CD4-positive, alpha-beta T cell treated with Interleukin-4 for 4 hours (primary cell): ENCODE results near the gene DAB2.

ENCODE experiments used
- DNase-seq: peaks from one replicate; pipeline ENCODE4 v3.0.0-alpha.2; 2020

DAB2 gene

GRCh38 chr5:39447059-39447458, 22.3 kb upstream of the DAB2 start:
- no peak for DNase-seq

- no peak for DNase-seq
Observed at GRCh38 chr5:39446231-39446630, 21.5 kb upstream of the DAB2 start.

DNA sequence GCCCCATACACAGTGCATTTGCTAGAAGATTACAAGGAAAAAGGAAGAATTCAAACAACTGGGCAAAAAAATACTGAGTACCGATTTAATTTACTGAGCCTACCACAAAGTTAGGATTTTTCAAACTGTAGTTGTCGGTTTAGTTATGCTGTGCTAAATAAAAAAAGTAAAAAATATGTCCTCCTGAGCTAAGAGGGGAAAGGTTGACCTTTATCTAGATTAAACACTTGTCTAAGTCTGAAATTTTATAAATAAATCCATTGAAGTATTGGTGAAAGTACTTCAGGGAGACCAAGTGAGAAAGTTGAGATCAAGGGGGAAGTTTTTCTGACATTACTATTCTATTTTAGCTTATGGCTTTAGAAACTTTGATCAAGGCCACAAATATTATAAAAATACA, 19.1 kb upstream of the DAB2 start:
- no peak for DNase-seq

DNA sequence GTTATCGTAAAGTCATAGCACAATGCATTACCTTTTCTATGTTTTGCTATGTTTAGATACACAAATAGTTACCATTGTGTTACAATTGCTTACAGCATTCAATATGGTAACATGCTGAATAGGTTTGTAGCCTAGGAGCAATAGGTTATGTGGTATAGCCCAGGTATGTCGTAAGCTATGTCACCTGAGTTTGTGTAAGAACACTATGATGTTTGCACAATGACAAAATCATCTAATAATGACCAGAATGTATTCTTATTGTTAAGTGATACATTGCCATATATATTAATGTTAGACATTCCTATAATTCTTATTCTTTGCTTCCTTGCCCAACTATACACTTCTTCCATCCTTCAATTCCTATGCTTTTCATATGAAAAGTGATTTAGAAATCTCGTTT, 18.2 kb upstream of the DAB2 start:
- no peak for DNase-seq

GRCh38 chr5:39441838-39442237, 17.1 kb upstream of the DAB2 start:
- DNase-seq, result no peak

DNA sequence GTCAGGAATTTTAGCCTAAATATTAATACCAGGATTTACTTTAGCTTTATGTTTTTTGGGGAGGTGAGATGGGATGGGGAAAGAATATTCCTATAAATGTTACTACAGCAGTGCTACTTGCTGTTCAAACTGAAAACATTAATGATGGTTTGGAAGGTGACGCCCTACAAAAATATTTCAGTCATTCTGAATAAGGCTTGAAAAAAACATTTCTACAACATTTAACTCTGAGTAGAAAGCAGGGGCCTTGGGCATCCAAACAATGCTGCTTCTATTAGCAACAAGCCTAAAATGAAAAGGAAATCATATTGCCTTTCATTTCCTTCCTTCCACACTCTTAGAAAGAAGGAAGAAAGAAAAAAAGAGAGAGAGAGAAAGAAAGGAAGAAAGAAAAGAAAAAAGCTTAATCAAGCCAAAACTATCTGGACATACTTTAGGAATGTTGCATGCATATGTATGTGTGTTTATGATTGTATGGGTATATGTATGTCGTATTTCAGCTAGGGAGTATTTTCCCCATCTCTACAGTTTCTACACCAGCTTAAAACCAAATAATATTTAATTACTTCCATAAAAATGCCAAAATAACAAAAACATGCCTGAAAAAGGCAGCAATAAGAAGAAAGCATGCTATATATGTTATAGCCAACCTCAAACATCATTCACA, 16.3 kb upstream of the DAB2 start:
- DNase-seq, result no peak

DNA sequence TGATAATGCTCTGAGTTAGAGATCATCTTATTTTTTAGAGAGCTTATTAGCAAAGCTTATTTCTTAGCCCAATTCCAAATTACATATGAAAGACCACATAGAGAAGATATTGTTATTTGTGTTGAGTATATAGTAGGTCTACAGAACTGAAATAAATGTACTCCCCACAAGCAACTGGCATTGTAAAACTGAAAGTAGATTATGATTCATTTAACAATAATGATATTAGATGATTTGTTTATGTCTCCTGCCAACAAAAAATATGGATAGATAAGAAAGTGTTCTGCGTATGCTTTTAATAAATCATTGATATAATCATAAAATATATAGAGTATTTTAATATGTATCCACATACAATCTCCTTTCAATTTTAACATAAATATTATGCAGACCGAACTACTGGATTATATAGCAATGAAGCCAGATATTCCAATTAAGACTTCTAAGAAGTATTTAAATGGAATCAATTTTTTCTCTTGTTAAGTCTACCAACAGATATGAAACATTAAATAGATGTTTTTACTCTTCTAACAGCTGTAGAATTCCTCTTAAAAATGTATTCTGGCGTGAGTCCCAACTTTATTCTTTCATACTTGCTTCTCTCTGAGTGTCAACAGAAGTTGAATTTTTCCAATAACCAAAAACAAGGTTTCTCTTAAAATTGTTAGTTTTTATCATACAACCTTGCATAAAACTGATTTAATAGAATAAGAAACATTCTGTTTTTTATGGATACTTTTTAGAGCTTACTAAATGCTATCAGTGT, 15.6 kb upstream of the DAB2 start:
- no peak for DNase-seq

GRCh38 chr5:39439582-39440162, 14.9 kb upstream of the DAB2 start:
- no peak for DNase-seq

- DNase-seq, result no peak
Observed at GRCh38 chr5:39437467-39437866, 12.7 kb upstream of the DAB2 start.

GRCh38 chr5:39433848-39434247, 9.1 kb upstream of the DAB2 start:
- DNase-seq, result no peak

DNA sequence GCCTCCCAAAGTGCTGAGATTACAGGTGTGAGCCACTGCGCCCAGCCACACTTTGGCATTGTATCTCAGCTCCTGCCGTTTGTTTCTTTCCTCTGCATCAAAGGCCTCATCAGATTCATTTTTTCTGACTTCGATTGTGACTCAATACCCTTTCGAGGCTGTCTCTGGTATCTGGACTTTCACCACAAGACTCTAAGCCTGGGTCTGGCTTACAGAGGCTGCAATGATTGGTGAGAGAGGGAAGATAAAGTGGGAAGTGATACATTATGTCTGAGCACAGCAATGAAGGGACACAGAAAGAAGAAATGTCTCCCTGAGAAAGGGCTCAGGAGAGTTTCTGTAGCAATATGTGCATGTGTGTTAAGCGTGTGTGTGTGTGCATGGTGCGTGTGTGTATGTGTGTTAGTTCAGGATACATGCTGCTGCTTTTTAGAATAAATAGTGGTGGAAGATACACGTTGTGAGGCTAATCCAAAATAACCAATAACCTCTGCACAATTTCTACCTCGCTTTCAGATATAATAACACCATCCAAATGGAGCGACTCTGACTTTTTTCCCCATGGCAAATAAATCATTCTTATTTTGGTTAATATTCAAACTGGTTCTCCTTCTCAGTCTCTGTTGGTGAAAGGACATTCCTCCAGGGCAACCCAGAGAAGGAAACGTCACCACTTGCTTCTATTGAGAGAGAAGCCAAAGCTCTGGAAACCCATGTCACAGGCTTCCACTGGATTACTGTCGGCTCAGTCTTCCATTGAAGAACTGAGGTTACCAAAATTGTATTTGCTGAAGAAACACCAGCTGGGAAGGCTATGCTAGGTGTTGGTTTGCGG, 8.1 kb upstream of the DAB2 start:
- DNase-seq, result no peak

DNA sequence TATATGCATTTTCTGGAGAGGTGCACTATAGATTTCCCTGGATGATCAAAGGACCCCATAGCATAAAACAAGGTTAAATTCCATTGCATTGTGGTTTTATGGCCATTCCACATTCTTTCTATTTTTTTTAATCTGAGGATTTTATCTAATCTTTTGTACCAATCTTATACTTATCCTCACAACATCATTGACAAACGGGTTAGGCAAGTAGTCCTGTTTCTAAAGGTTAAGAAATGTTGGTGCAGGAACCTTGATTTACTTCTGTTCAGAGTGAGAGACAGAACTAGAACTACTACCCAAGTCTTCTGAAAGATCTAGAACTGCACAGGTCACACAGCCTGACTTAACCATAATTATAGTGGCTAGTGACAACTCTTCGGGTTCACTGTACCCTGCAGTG, 5.7 kb upstream of the DAB2 start:
- DNase-seq, result no peak

- no peak for DNase-seq
Observed at GRCh38 chr5:39428640-39429039, 3.9 kb upstream of the DAB2 start.

DNA sequence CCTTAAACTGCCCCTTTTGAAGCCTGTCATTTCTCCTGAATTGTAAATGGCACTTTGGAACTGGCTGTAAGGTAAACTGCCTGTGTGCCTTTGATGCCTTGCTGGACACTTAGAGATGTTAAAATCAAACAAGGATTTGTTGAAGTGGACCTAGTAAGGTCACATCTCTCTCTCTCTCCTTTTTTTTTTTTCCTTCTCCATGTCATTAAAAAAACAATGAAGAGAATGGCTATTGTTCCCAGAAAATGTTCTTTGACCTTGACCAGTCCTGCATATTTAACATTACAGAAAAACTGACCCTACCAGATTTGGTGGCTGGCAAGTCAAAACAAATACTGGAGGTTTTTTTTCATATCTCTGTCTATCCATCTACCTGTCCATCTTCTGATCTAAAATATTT, 2.9 kb upstream of the DAB2 start:
- no peak for DNase-seq

- DNase-seq, result no peak
Observed at GRCh38 chr5:39427229-39427628, 2.4 kb upstream of the DAB2 start.

DNA sequence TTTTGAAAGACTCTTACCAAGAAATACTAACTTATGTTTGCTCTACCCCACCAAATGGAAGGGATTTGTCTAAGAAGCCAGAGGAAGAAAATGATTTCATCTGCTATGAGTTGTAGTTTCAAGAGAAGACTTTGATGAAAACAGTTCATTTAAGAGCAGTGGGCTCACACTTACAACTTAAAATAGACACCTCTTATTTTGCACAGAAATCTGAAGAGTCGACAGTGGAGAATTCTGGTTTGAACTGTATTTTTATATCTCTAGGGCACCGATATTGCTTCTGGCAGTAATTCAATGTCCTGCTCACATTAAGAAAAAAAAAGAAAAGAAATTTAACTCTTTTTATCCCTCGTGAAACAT, 1.9 kb upstream of the DAB2 start:
- no peak for DNase-seq

- no peak for DNase-seq
Observed at GRCh38 chr5:39426051-39426745, 1.4 kb upstream of the DAB2 start.

- no peak for DNase-seq
Observed at GRCh38 chr5:39423331-39423751, 1.4 kb downstream of the DAB2 start.

DNA sequence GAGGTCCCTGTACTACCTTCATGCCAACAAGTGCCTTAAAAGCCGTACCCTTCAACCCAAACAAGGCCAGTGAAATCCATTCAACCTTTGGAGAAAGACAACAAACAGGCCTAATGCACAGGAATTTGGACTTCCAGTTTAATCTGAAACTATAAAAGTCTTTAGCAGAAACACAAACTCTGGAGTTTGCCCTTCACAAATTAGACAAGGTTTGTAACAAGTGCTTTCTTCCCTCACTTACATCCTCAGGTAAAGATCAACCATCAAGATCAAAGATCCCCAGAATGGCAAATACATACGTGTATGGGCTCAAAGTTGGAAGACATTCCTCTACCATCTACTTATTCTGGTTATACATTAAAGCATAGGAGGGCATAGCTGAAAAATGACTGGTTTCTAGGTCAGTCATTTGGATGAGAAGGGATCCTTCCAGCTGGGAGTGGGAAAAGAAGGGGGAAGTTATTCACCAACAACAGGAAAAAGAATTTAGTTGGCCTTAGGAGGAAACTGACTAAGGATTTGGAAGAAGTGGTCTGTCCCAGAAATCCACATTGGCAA, 2.0 kb downstream of the DAB2 start:
- no peak for DNase-seq

DNA sequence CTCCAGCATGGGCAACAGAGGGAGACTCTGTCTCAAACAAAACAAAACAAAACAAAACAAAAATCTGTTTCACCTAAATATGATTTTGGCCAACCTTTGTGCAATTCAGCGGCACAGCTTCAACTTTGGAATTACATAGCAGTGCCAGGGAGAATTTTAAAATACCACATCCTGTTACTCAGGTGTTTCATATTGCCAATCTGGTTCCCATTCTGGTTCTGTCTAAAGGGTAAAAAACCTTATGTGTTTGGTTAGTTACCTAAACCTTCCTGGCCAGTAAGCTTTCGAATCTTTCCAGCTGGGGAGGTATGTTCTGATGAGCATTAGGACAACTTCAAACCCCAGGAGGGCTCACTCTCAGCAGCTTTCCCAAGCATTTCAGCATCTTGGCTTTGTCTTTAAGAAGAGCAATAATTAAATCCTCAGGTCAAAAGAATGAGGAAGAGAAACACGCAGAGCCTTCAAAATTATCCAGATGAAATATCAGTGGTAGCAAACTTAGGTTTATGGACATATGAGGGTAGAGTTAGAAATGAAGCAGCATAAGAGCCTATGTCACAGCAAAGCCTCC, 2.7 kb downstream of the DAB2 start:
- no peak for DNase-seq

DNA sequence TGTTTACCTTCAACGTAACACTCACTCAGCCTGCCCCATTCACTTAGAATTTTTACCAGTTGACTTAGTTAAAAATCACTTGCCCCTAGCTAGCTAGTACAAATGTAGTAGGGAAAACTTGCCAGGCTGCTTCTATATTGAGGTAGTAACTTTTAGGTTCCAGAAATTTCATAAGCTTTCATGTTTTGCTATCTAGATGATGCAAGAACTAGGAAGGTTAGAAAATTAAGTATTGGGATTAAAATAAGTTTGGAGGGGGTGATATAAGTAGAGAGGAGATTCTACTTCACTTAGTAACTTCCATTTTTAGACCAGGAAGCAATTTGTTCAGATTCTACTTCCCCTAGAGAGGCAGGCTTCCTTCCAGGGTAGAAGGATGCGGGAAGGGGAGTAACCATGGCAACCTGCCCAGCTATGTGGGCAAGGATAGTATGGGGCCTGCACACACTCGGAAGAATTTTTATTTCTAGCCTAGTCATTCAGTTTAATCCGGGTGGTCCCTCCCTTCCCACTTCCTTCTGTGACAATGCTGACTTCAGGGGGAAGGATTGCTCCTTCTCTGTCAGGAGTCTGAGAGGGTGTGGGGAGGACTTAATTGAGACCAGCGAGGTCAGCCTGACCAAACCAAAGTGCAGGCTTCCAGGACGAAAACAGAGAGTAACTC, 4.2 kb downstream of the DAB2 start:
- no peak for DNase-seq

GRCh38 chr5:39419796-39420195, 5.0 kb downstream of the DAB2 start:
- DNase-seq, result no peak
